Psoas muscle (tissue), 8 donors: ENCODE results near the gene ZBTB38. TPM values are rescaled to one million over a fixed set of nuclear protein-coding genes. Genes with fewer than 3 reads are reported as not detected.

Source experiments
- ATAC-seq, 4 donors: fragments of 200-7000 bp; cut with Tn5 transposase; one replicate each; pipeline ENCODE4 v1.9.1; 2020; ENCODE audit warnings: moderate library complexity in 3 of 4, mild to moderate bottlenecking in 2 of 4
- DNase-seq, 2 donors: peaks; one replicate each; pipeline ENCODE4 v3.0.0-alpha.2; 2020
- H3K27ac ChIP-seq: fragments of 200-600 bp; one replicate; pipeline ENCODE4 v1.8.0; 2022
- H3K27me3 ChIP-seq, 3 donors: fragments of 200-600 bp in 1 of 3; one replicate each; pipeline versions ENCODE4 v1.6.1 to v1.8.0; 2013 to 2022; ENCODE audit warnings: low read length in 2 of 3, mild to moderate bottlenecking in 2 of 3, moderate library complexity in 1 of 3; ENCODE audit not compliant: insufficient read depth in 3 of 3
- H3K36me3 ChIP-seq, 2 donors: fragments of 200-600 bp in 1 of 2; one replicate each; pipeline versions ENCODE4 v1.6.1 to v1.8.0; 2013 to 2022; ENCODE audit warnings: low read depth in 1 of 2, mild to moderate bottlenecking in 1 of 2, moderate library complexity in 1 of 2; ENCODE audit not compliant: insufficient read depth in 1 of 2
- H3K4me1 ChIP-seq: fragments of 200-600 bp; one replicate; pipeline ENCODE4 v1.8.0; 2022
- H3K4me3 ChIP-seq: fragments of 200-600 bp; one replicate; pipeline ENCODE4 v1.8.0; 2022; ENCODE audit warnings: mild to moderate bottlenecking
- H3K9me3 ChIP-seq: fragments of 200-600 bp; one replicate; pipeline ENCODE4 v1.8.0; 2022
- WGBS, 3 donors: extraction: QIAGEN DNeasy Blood & Tissue Kit; methylation state at CpG; one replicate each; pipeline versions ENCODE4 v1.1.6 to v1.1.7; 2013; 5-methylcytosine and 5-hydroxymethylcytosine counted together
- intact Hi-C, 2 donors: fragments of 100-400 bp; cut with DNase I; formaldehyde crosslinking; loops; one replicate each; pipeline versions ENCODE4 v1.11.0 to v1.14.2; 2022
- polyA plus RNA-seq, 3 donors: library from polyadenylated mRNA; stranded (reverse); fragments of 200-250 nt; gene quantifications; one replicate each; pipeline ENCODE4 v1.2.3, GENCODE V29; 2013
- total RNA-seq, 4 donors: library from RNA; stranded (reverse); fragmentation: NEBNext Ultra II Directional in 2 of 4; extraction: Animal tissue kit (Norgen Biotek cat#: 25700) in 2 of 4; gene quantifications; one replicate each; pipeline versions ENCODE4 v1.2.1 to v1.2.4, GENCODE V29; 2021 to 2023
- TF ChIP-seq, protein P1 (sequence below): fragments of 200-600 bp; IDR thresholded peaks from one replicate; pipeline ENCODE4 v1.8.0; 2022; ENCODE audit warnings: antibody characterized with exemption
- donor health status: healthy with polysubstance abuse.
- donor health status: DM: no; HTN: no; CAD: no; lungs with moderate emphysema.
- donor health status: Bipolar disorder and iron deficiency.
- donor health status: healthy.
- donor health status: DM: yes; HTN: yes; CAD: no.
- donor health status: DM: no; HTN: no; CAD: no.
- donor health status: DM: no; HTN: no; CAD: no.
- donor health status: DM: yes; HTN: yes; CAD: no.

ZBTB38 gene
- total and polyA plus RNA-seq, 7 donors: 24.2 to 212 (median 61.7) TPM

DNA sequence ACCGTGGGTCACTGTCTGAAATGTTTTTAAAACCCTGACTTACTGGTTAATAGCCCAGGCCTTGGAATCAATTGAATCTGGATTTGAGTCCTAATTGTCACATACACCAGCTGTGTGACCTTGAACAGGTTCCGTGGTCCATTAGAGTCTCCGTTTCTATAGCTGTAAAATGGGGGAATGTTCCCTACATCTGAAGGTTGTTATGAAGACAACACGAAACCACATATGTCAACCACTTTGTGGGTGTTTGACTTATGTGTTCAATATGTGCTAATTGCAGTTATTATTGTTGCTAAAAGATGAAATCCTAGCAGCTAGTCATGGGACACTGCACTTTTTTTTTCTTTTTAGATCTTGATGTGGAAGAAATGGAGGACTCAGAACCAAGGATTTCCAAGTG lies 35.3 kb downstream of the ZBTB38 start:
- Histone ChIP-seq H3K36me3 (peaks cover 5 to 30% of the 10 kb centered on the region in 2 donors), H3K4me3 (peak overlapping the region; percentile 84), H3K27me3 (no peaks in the 10 kb centered on the region), H3K27ac (peak overlapping the region; percentile 96), H3K4me1 (peaks cover 44% of the 10 kb centered on the region), H3K9me3 (no peaks in the 10 kb centered on the region)
- TF ChIP-seq, protein P1, sequence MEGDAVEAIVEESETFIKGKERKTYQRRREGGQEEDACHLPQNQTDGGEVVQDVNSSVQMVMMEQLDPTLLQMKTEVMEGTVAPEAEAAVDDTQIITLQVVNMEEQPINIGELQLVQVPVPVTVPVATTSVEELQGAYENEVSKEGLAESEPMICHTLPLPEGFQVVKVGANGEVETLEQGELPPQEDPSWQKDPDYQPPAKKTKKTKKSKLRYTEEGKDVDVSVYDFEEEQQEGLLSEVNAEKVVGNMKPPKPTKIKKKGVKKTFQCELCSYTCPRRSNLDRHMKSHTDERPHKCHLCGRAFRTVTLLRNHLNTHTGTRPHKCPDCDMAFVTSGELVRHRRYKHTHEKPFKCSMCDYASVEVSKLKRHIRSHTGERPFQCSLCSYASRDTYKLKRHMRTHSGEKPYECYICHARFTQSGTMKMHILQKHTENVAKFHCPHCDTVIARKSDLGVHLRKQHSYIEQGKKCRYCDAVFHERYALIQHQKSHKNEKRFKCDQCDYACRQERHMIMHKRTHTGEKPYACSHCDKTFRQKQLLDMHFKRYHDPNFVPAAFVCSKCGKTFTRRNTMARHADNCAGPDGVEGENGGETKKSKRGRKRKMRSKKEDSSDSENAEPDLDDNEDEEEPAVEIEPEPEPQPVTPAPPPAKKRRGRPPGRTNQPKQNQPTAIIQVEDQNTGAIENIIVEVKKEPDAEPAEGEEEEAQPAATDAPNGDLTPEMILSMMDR: no peak
- 70 to 78% (median 70%) methylated on average over 4 of the region's 4 CpGs for WGBS, 3 donors
- intact Hi-C loops: loop anchor here (2.0 to 5.0 kb wide), 3 partner anchors 35 to 39 kb away; partner anchors contain the start of gene ZBTB38 (in 2 of the 2)
- DNase-seq: no peak
- no peak for ATAC-seq

DNA sequence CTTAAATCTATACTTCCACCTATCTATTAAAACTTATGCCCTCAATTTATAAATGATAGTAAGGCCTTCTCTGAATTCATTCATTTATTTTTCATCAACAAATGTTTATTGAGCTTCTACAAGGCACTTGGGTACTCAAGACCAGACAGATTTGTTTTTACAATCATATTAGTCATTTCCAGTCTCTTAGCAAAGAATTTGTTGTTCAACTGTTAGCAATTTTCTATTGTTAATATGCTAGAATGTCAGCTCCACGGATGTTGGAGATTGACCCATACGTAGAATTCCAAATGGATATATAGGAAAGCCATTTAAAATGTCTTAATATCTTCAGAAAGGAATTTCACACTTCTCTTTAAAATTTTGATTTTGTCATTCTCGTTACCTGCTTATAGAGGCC lies 36.7 kb downstream of the ZBTB38 start:
- TF ChIP-seq, protein P1: no peak
- H3K27ac ChIP-seq: peak overlapping the region; percentile 96
- H3K4me1 ChIP-seq: peaks cover 50% of the 10 kb centered on the region
- H3K27me3 ChIP-seq: no peaks in the 10 kb centered on the region
- DNase-seq (no peak), ATAC-seq (no peak)
- no peak overlapping the region for H3K4me3 ChIP-seq
- WGBS, 3 donors: 94 to 97% (median 96%) methylated on average over 3 of the region's 3 CpGs
- intact Hi-C loops: no loop called here
- H3K36me3 ChIP-seq: peaks cover 8 to 30% of the 10 kb centered on the region in 2 donors
- no peaks in the 10 kb centered on the region for H3K9me3 ChIP-seq

DNA sequence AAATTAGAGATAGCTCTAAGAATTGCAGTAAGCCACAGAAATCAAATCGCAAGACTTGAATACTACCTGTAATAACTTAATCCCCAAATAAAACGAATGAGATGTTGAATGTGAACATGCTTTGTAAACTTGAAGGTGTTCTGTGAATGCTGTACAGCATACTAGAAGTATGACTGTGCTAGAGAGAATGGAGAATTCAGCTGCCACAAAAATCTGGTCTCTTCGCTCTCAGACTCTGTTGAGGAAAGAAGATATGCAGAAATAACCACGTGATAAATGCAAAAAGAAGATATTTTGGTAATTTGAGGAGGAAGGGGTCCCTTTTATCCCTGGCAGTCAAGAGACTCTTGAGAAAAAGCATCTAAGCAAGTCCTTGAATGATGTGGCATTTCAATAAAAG lies 37.3 kb downstream of the ZBTB38 start:
- intact Hi-C loops: no loop called here

DNA sequence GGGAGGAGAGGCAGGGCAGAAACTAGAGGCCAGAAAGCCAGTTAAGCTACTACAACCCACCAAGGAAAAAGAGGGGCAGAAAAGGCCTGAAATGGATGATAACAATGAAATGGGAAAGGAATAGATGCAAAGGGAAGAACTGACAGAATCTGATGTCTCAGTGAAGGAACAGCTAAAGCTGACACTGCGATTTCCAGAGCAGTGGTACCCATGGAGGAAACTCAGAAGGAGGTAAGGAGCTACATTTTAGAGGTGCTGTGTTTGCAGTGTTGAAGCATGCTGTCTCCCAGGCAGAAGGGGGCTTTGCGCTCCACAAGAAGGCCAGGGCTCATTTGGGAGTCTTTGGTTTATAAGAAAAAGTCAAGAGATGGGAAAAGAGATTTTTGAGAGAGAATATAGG lies 38.0 kb downstream of the ZBTB38 start:
- TF ChIP-seq, protein P1: no peak
- peaks cover 8 to 30% of the 10 kb centered on the region in 2 donors for H3K36me3 ChIP-seq
- DNase-seq (no peak), ATAC-seq (no peak)
- no peak overlapping the region for H3K4me3 ChIP-seq
- peak overlapping the region; percentile 96 for H3K27ac ChIP-seq
- H3K4me1 ChIP-seq: peaks cover 55% of the 10 kb centered on the region
- H3K27me3 ChIP-seq: no peaks in the 10 kb centered on the region
- 95 to 98% (median 97%) methylated on average over 2 of the region's 2 CpGs for WGBS, 3 donors
- H3K9me3 ChIP-seq: no peaks in the 10 kb centered on the region
- intact Hi-C loops: no loop called here

More for the DNA sequence above, 37.3 kb downstream of the ZBTB38 start:
- Histone ChIP-seq H3K27ac (peak overlapping the region; percentile 96), H3K9me3 (no peaks in the 10 kb centered on the region), H3K4me1 (peaks cover 55% of the 10 kb centered on the region), H3K4me3 (no peak overlapping the region), H3K27me3 (no peaks in the 10 kb centered on the region), H3K36me3 (peaks cover 8 to 30% of the 10 kb centered on the region in 2 donors)
- TF ChIP-seq, protein P1: no peak
- WGBS, 3 donors: 86 to 91% (median 88%) methylated on average over 4 of the region's 4 CpGs
- DNase-seq (no peak), ATAC-seq (no peak)

DNA sequence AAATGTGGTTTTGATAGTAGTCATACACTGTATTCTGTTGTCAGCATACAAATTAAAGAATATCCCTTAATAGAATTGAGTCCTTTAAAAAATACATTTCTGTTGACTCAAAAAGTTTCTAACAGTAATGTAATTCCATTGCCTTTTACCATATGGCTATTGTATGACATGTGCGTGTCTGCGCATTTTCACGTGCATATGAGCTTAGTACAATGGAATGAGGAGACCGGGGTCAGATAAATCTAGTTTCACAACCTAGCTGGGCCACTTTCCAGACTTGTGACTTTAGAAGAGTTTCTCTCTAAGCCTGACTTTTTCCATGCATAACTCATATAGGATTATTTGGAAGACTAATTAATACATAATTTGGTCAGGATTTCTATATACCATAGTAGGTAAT lies 38.7 kb downstream of the ZBTB38 start:
- DNase-seq: peak in 1 of 2 donors; percentile 34
- H3K27ac ChIP-seq: peak overlapping the region; percentile 96
- intact Hi-C loops: no loop called here
- no peaks in the 10 kb centered on the region for H3K9me3 ChIP-seq
- no peaks in the 10 kb centered on the region for H3K27me3 ChIP-seq
- ATAC-seq: peak; percentile 38 to 57 (median 50)
- H3K4me1 ChIP-seq: peaks cover 58% of the 10 kb centered on the region
- TF ChIP-seq, protein P1: no peak
- no peak overlapping the region for H3K4me3 ChIP-seq
- H3K36me3 ChIP-seq: peaks cover 8 to 30% of the 10 kb centered on the region in 2 donors
- WGBS, 3 donors: 22 to 60% (median 36%) methylated on average over 4 of the region's 4 CpGs
